Measurements from ENCODE around the gene PFDN1.

DNA sequence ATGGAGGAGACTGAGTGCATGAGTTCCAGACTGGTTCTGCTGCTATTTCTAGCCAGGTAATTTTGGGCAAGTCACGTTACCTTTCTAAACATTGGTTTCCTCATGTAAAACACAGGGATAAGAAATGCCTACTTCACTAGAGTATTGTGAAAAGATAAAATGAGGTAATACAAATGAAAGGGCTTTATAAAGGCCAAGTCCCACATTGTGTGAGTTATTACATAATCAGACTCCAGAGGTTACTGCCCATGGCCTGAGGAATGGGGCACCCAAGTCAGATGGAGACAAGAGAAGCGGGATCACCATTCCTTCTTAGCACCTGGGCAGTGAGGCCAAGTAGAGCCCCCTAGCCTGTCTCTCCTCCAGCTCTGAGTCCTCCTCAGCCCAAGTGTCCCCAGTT, 36.0 kb upstream of the PFDN1 start:
- TF ChIP-seq, protein P1, sequence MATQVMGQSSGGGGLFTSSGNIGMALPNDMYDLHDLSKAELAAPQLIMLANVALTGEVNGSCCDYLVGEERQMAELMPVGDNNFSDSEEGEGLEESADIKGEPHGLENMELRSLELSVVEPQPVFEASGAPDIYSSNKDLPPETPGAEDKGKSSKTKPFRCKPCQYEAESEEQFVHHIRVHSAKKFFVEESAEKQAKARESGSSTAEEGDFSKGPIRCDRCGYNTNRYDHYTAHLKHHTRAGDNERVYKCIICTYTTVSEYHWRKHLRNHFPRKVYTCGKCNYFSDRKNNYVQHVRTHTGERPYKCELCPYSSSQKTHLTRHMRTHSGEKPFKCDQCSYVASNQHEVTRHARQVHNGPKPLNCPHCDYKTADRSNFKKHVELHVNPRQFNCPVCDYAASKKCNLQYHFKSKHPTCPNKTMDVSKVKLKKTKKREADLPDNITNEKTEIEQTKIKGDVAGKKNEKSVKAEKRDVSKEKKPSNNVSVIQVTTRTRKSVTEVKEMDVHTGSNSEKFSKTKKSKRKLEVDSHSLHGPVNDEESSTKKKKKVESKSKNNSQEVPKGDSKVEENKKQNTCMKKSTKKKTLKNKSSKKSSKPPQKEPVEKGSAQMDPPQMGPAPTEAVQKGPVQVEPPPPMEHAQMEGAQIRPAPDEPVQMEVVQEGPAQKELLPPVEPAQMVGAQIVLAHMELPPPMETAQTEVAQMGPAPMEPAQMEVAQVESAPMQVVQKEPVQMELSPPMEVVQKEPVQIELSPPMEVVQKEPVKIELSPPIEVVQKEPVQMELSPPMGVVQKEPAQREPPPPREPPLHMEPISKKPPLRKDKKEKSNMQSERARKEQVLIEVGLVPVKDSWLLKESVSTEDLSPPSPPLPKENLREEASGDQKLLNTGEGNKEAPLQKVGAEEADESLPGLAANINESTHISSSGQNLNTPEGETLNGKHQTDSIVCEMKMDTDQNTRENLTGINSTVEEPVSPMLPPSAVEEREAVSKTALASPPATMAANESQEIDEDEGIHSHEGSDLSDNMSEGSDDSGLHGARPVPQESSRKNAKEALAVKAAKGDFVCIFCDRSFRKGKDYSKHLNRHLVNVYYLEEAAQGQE (IDR thresholded peaks at IDR 0.05), result no peak
- TF ChIP-seq, protein P2, sequence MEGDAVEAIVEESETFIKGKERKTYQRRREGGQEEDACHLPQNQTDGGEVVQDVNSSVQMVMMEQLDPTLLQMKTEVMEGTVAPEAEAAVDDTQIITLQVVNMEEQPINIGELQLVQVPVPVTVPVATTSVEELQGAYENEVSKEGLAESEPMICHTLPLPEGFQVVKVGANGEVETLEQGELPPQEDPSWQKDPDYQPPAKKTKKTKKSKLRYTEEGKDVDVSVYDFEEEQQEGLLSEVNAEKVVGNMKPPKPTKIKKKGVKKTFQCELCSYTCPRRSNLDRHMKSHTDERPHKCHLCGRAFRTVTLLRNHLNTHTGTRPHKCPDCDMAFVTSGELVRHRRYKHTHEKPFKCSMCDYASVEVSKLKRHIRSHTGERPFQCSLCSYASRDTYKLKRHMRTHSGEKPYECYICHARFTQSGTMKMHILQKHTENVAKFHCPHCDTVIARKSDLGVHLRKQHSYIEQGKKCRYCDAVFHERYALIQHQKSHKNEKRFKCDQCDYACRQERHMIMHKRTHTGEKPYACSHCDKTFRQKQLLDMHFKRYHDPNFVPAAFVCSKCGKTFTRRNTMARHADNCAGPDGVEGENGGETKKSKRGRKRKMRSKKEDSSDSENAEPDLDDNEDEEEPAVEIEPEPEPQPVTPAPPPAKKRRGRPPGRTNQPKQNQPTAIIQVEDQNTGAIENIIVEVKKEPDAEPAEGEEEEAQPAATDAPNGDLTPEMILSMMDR (IDR thresholded peaks at IDR 0.05; ENCODE audit: low read depth, low read length, missing input control), result no peak
- TF ChIP-seq GABPA (IDR thresholded peaks at IDR 0.05 in 1 of 2, conservative IDR thresholded peaks at IDR 0.05 in 1 of 2), result no peak
- no peak for TF ChIP-seq JUND (IDR thresholded peaks at IDR 0.05)
- TF ChIP-seq RAD21 (IDR thresholded peaks at IDR 0.05), result no peak
- TF ChIP-seq, protein P3, sequence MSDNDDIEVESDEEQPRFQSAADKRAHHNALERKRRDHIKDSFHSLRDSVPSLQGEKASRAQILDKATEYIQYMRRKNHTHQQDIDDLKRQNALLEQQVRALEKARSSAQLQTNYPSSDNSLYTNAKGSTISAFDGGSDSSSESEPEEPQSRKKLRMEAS (IDR thresholded peaks at IDR 0.05), result no peak
- TF ChIP-seq YY1 (IDR thresholded peaks at IDR 0.05), result no peak
- TF ChIP-seq RXRA (IDR thresholded peaks at IDR 0.05), result no peak
